GM21529 (cell line): Measurements from ENCODE around the gene ERC2.

Source experiments
- ATAC-seq: cut with Tn5 transposase; IDR thresholded peaks from one replicate; pipeline ENCODE4 v1.9.1; 2021; ENCODE audit not compliant: unreplicated experiment

ERC2 gene

GRCh38 chr3:55658690-55659562, 809.3 kb downstream of the ERC2 start:
- no peak for ATAC-seq

- no peak for ATAC-seq
These were observed 810.0 kb downstream of the ERC2 start for GRCh38 chr3:55658270-55658669.

GRCh38 chr3:55655544-55655943, 812.7 kb downstream of the ERC2 start:
- no peak for ATAC-seq

- ATAC-seq, result peak; percentile 92
These were observed 814.0 kb downstream of the ERC2 start for GRCh38 chr3:55654123-55654760.

GRCh38 chr3:55651011-55651410, 817.3 kb downstream of the ERC2 start:
- no peak for ATAC-seq

GRCh38 chr3:55650011-55650410, 818.3 kb downstream of the ERC2 start:
- ATAC-seq, result no peak

- no peak for ATAC-seq
These were observed 818.7 kb downstream of the ERC2 start for GRCh38 chr3:55649554-55649953.

GRCh38 chr3:55648591-55649318, 819.5 kb downstream of the ERC2 start:
- ATAC-seq, result no peak

GRCh38 chr3:55647670-55648069, 820.6 kb downstream of the ERC2 start:
- no peak for ATAC-seq

GRCh38 chr3:55647063-55647462, 821.2 kb downstream of the ERC2 start:
- ATAC-seq, result no peak

GRCh38 chr3:55646121-55646520, 822.1 kb downstream of the ERC2 start:
- no peak for ATAC-seq

GRCh38 chr3:55645422-55645821, 822.8 kb downstream of the ERC2 start:
- no peak for ATAC-seq

GRCh38 chr3:55643283-55643682, 825.0 kb downstream of the ERC2 start:
- no peak for ATAC-seq

- ATAC-seq, result no peak
These were observed 826.3 kb downstream of the ERC2 start for GRCh38 chr3:55641964-55642363.

GRCh38 chr3:55639896-55640765, 828.1 kb downstream of the ERC2 start:
- ATAC-seq, result no peak

- no peak for ATAC-seq
These were observed 829.1 kb downstream of the ERC2 start for GRCh38 chr3:55639143-55639542.

GRCh38 chr3:55637906-55638638, 830.2 kb downstream of the ERC2 start:
- no peak for ATAC-seq

- ATAC-seq, result no peak
These were observed 831.7 kb downstream of the ERC2 start for GRCh38 chr3:55636300-55637195.

GRCh38 chr3:55634345-55634744, 833.9 kb downstream of the ERC2 start:
- no peak for ATAC-seq
